Measurements from ENCODE around the gene TTL. TPM values are rescaled to one million over a fixed set of nuclear protein-coding genes. Genes with fewer than 3 reads are reported as not detected.

Gene TTL
- total RNA-seq, 1 donor from 2014 or later: 21.6 TPM

- ATAC-seq: no peak
Observed at GRCh38 chr2:112584891-112585250, 102.9 kb downstream of the TTL start.

- no peak for ATAC-seq
Observed at GRCh38 chr2:112585400-112585799, 103.4 kb downstream of the TTL start.

- ATAC-seq: no peak
Observed at GRCh38 chr2:112585873-112586464, 104.0 kb downstream of the TTL start.

GRCh38 chr2:112588611-112589045 is 106.7 kb downstream of the TTL start:
- no peak for ATAC-seq

Other genes with a start within 250 kb of the TTL start
- gene ZC3H8, start 227.1 kb upstream of the TTL start, total RNA-seq: 9.4 TPM
- gene ZC3H6, start 206.6 kb upstream of the TTL start, total RNA-seq: 4.9 TPM
- gene RGPD8, start 48.5 kb upstream of the TTL start, total RNA-seq: 3.5 TPM
- gene POLR1B, start 60.3 kb downstream of the TTL start, total RNA-seq: 23.5 TPM
- gene CHCHD5, start 102.5 kb downstream of the TTL start, total RNA-seq: 41.5 TPM
- 18.5 TPM for gene SLC20A1, start 163.8 kb downstream of the TTL start, total RNA-seq
- not detected for gene NT5DC4, start 238.9 kb downstream of the TTL start, total RNA-seq